Keratinocyte (primary cell): ENCODE measurements around the gene NME3. TPM values are rescaled to one million over a fixed set of nuclear protein-coding genes. Genes with fewer than 3 reads are reported as not detected.
A peak's percentile ranks its signal among the peaks of the same experiment; 100 is the strongest.

ENCODE experiments used
- DNase-seq: peaks from one replicate; pipeline ENCODE4 v3.0.0-alpha.2; 2011; ENCODE audit warnings: low read depth, missing footprints, low spot score
- FAIRE-seq: peaks from 2 replicates; lab custom pipeline; 2011; peaks lifted over from hg19 to GRCh38; lab: Jason Lieb, UNC
- H2AFZ ChIP-seq: 2 replicates; pipeline ENCODE4 v1.6.0; 2012; ENCODE audit warnings: low read length, control low read depth, inconsistent platforms; ENCODE audit not compliant: control insufficient read depth
- H3K27ac ChIP-seq: 2 replicates; pipeline ENCODE4 v1.5.1; 2011; ENCODE audit warnings: low read length; ENCODE audit not compliant: control insufficient read depth, insufficient read depth
- H3K27me3 ChIP-seq: 3 replicates; pipeline ENCODE4 v1.6.0; 2011; ENCODE audit warnings: low read length; ENCODE audit not compliant: control insufficient read depth, insufficient read depth; ENCODE audit errors: extremely low read depth
- H3K36me3 ChIP-seq, 2 experiments: 2 replicates in 1 of 2; 3 replicates in 1 of 2; pipeline ENCODE4 v1.5.1; 2011; ENCODE audit warnings: low read length in 2 of 2, mild to moderate bottlenecking in 1 of 2; ENCODE audit not compliant: control insufficient read depth in 2 of 2, insufficient read depth in 2 of 2; ENCODE audit errors: extremely low read depth in 1 of 2
- H3K4me1 ChIP-seq: 3 replicates; pipeline ENCODE4 v1.5.1; 2011; ENCODE audit warnings: low read length; ENCODE audit not compliant: control insufficient read depth, insufficient read depth; ENCODE audit errors: extremely low read depth
- H3K4me2 ChIP-seq: 3 replicates; pipeline ENCODE4 v1.6.0; 2011; ENCODE audit warnings: low read depth, low read length; ENCODE audit not compliant: control insufficient read depth, insufficient read depth; ENCODE audit errors: extremely low read depth
- H3K4me3 ChIP-seq, 3 experiments: fragments of 200-600 bp in 1 of 3; sonication (generic) in 1 of 3; 2 replicates in 2 of 3; 3 replicates in 1 of 3; pipeline ENCODE4 v1.5.1; 2011 to 2016; ENCODE audit warnings: low read length in 3 of 3, mild to moderate bottlenecking in 3 of 3, control low read depth in 2 of 3, inconsistent platforms in 1 of 3, low read depth in 1 of 3, mixed read lengths in 1 of 3, mixed run types in 1 of 3, moderate library complexity in 1 of 3; ENCODE audit not compliant: control insufficient read depth in 2 of 3, insufficient read depth in 2 of 3; ENCODE audit errors: extremely low read depth in 1 of 3
- H3K79me2 ChIP-seq: 2 replicates; pipeline ENCODE4 v1.6.0; 2012; ENCODE audit warnings: low read length; ENCODE audit not compliant: control insufficient read depth, insufficient read depth
- H3K9ac ChIP-seq: 3 replicates; pipeline ENCODE4 v1.6.0; 2011; ENCODE audit warnings: low read length; ENCODE audit not compliant: control insufficient read depth, insufficient read depth; ENCODE audit errors: extremely low read depth
- H3K9me1 ChIP-seq: 3 replicates; pipeline ENCODE4 v1.6.0; 2011; ENCODE audit warnings: low read length; ENCODE audit not compliant: control insufficient read depth, insufficient read depth; ENCODE audit errors: extremely low read depth
- H3K9me3 ChIP-seq: 2 replicates; pipeline ENCODE4 v1.5.1; 2012; ENCODE audit warnings: low read depth, low read length; ENCODE audit not compliant: control insufficient read depth
- H4K20me1 ChIP-seq: 3 replicates; pipeline ENCODE4 v1.6.0; 2011; ENCODE audit warnings: low read length; ENCODE audit not compliant: control insufficient read depth, insufficient read depth; ENCODE audit errors: extremely low read depth
- EZH2 ChIP-seq: IDR thresholded peaks from one replicate; pipeline ENCODE4 v1.6.1; 2012; ENCODE audit warnings: inconsistent platforms, mild to moderate bottlenecking, low read length, moderate library complexity
- dilution Hi-C: fragments of 300-500 bp; cut with MboI; formaldehyde crosslinking; loops from one replicate; pipeline ENCODE4 v1.7.0; 2020; ENCODE audit warnings: low sequenced_read_pairs; ENCODE audit not compliant: extremely low pct_ligation_motif_present
- polyA plus RNA-seq, 5 experiments: library from polyadenylated mRNA; depleted of rRNA in 3 of 5; stranded (reverse) in 3 of 5; stranded (forward) in 1 of 5; unstranded in 1 of 5; fragments of >200 nt; gene quantifications; 1 replicate in 1 of 5; 2 replicates in 3 of 5; 3 replicates in 1 of 5; pipeline versions ENCODE4 v1.2.1 to v1.2.3, GENCODE V29; 2011 to 2012; ENCODE audit warnings: missing spikeins in 2 of 5, low read depth in 1 of 5, low replicate concordance in 1 of 5
- TF ChIP-seq, protein P1 (sequence below), 3 experiments: IDR thresholded peaks in 1 of 3; conservative IDR thresholded peaks in 1 of 3; optimal IDR thresholded peaks in 1 of 3; 2 replicates in 2 of 3; 3 replicates in 1 of 3; pipeline versions ENCODE3 to v1.5.1; 2011; ENCODE audit warnings: low read length in 3 of 3, mild to moderate bottlenecking in 3 of 3, moderate library complexity in 2 of 3, control low read depth in 1 of 3, inconsistent platforms in 1 of 3; ENCODE audit not compliant: insufficient read depth in 2 of 3; ENCODE audit errors: extremely low read depth in 1 of 3

The NME3 gene
- polyA plus RNA-seq, 1 donor (not counting 4 experiments of a cell fraction or from before 2014, with no cell fraction given): 10.1 TPM

DNA sequence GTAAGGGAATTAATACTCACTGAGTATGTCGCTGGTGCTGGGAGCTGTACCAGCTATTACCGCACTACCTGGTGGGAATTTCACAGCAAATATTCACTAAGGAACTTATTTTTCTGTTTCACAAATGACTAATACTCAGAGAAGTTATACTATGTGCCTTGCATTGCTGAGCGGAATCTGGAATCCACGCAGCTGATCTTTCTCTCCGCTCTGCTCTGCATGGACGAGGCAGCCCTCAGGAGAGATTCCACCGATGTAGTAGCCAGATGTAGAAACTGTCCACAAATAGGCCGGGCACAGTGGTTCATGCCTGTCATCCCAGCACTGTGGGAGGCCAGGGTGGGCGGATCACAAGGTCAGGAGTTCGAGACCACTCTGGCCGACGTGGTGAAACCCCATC is 17.1 kb downstream of the NME3 start:
- dilution Hi-C loops: no loop called here
- Histone ChIP-seq H3K9me3 (no peaks in the 10 kb centered on the region), H2AFZ (no peak overlapping the region), H3K4me3 (no peak overlapping the region), H3K4me2 (no peak overlapping the region), H3K79me2 (no peaks in the 10 kb centered on the region), H4K20me1 (no peaks in the 10 kb centered on the region), H3K36me3 (peaks cover 9 to 23% of the 10 kb centered on the region in 2 experiments), H3K4me1 (peaks cover 19% of the 10 kb centered on the region), H3K9ac (peak overlapping the region; percentile 64), H3K27me3 (no peaks in the 10 kb centered on the region), H3K27ac (peak overlapping the region; percentile 78), H3K9me1 (peaks cover 2% of the 10 kb centered on the region)
- FAIRE-seq (no peak), DNase-seq (no peak)
- TF ChIP-seq, protein P1, sequence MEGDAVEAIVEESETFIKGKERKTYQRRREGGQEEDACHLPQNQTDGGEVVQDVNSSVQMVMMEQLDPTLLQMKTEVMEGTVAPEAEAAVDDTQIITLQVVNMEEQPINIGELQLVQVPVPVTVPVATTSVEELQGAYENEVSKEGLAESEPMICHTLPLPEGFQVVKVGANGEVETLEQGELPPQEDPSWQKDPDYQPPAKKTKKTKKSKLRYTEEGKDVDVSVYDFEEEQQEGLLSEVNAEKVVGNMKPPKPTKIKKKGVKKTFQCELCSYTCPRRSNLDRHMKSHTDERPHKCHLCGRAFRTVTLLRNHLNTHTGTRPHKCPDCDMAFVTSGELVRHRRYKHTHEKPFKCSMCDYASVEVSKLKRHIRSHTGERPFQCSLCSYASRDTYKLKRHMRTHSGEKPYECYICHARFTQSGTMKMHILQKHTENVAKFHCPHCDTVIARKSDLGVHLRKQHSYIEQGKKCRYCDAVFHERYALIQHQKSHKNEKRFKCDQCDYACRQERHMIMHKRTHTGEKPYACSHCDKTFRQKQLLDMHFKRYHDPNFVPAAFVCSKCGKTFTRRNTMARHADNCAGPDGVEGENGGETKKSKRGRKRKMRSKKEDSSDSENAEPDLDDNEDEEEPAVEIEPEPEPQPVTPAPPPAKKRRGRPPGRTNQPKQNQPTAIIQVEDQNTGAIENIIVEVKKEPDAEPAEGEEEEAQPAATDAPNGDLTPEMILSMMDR (optimal IDR thresholded peaks at IDR 0.05 in 1 of 3, IDR thresholded peaks at IDR 0.05 in 1 of 3, conservative IDR thresholded peaks at IDR 0.05 in 1 of 3; ENCODE audit: extremely low read depth in 1 of 3, insufficient read depth in 2 of 3, low read length in 3 of 3): no peak

DNA sequence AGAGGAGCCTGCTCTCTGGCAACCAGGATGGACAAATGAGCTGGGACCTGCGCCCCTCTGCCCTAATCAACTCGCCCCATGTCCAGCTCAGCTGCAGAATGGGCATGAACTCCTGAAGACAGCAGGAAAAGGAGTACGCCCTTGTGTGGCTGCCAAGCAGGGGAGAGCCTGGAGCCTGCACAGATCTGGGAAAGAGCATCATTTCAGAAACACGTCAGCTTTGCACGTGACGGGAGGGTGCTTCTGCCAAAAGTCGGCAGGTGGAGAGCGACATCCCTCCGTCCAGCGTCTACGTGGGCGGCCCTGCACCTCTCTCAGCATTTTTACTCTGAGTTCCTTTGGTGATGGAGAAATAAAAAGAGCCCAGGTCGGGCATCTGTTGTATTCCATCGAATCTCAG is 18.5 kb downstream of the NME3 start:
- Histone ChIP-seq H3K27ac (no peak overlapping the region), H4K20me1 (no peaks in the 10 kb centered on the region), H3K4me2 (no peak overlapping the region), H3K36me3 (peaks cover 14 to 31% of the 10 kb centered on the region in 2 experiments), H3K4me1 (peaks cover 19% of the 10 kb centered on the region), H3K4me3 (no peak overlapping the region), H3K27me3 (no peaks in the 10 kb centered on the region), H3K9ac (no peak overlapping the region), H3K79me2 (no peaks in the 10 kb centered on the region), H3K9me1 (peaks cover 2% of the 10 kb centered on the region), H3K9me3 (no peaks in the 10 kb centered on the region), H2AFZ (no peak overlapping the region)
- DNase-seq: no peak
- TF ChIP-seq, protein P1 (optimal IDR thresholded peaks at IDR 0.05 in 1 of 3, IDR thresholded peaks at IDR 0.05 in 1 of 3, conservative IDR thresholded peaks at IDR 0.05 in 1 of 3; ENCODE audit: extremely low read depth in 1 of 3, insufficient read depth in 2 of 3, low read length in 3 of 3): no peak
- TF ChIP-seq EZH2: no peak
- dilution Hi-C loops: no loop called here
- FAIRE-seq: no peak
